Progenitor cell of endocrine pancreas (in vitro differentiated cells): Measurements from ENCODE around the gene CDRT15. TPM values are rescaled to one million over a fixed set of nuclear protein-coding genes. Genes with fewer than 3 reads are reported as not detected.

Experiments used
- DNase-seq: peaks from one replicate; pipeline ENCODE4 v3.0.0; 2021; ENCODE audit warnings: low spot score; ENCODE audit not compliant: unreplicated experiment
- H3K27ac Mint-ChIP-seq: 2 replicates; pipeline ENCODE4 v1.8.0; 2021; ENCODE audit warnings: mild to moderate bottlenecking, moderate library complexity, mixed read lengths
- H3K27me3 Mint-ChIP-seq: 2 replicates; pipeline ENCODE4 v1.8.0; 2021; ENCODE audit warnings: mixed read lengths
- H3K36me3 Mint-ChIP-seq: 2 replicates; pipeline ENCODE4 v1.8.0; 2022; ENCODE audit warnings: mixed read lengths; ENCODE audit not compliant: insufficient read depth
- H3K4me1 Mint-ChIP-seq: 2 replicates; pipeline ENCODE4 v1.8.0; 2021; ENCODE audit warnings: low read depth, mixed read lengths
- H3K4me3 Mint-ChIP-seq: 2 replicates; pipeline ENCODE4 v1.8.0; 2021; ENCODE audit warnings: low read depth, mild to moderate bottlenecking, moderate library complexity, mixed read lengths
- H3K9me3 Mint-ChIP-seq: 2 replicates; pipeline ENCODE4 v1.8.0; 2021; ENCODE audit warnings: low read depth, mixed read lengths
- CTCF ChIP-seq: fragments of 200-600 bp; sonication (generic); IDR thresholded peaks from one replicate; pipeline ENCODE4 v1.5.0; 2021; ENCODE audit warnings: antibody characterized with exemption, mild to moderate bottlenecking; ENCODE audit not compliant: unreplicated experiment
- total RNA-seq: library from RNA; stranded (reverse); gene quantifications from 2 replicates; pipeline ENCODE4 v1.2.1, GENCODE V29; 2021

CDRT15 gene
- total RNA-seq, 1 donor from 2014 or later: not detected

DNA sequence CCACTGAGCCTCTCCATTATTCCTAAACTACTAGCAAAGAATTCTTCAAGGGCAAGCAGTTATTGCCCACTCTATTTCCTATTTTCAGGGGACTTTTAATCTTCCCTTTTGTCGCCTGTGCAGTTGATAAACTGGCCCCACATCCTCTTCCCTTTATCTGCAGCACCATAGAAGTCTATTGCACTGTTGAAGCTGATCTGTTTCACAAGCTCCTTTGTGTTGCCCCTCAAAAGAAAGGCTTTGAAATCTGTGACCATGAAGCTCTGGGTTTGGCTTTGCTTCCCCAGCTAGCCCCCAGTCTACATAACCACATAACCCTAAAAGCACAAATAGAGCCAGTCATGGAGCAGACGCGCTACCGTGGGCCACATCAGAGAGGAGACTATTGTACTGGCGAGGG, 37.1 kb downstream of the CDRT15 start:
- H3K27ac Mint-ChIP-seq: peak overlapping the region; percentile 79
- no peaks in the 10 kb centered on the region for H3K36me3 Mint-ChIP-seq
- no peaks in the 10 kb centered on the region for H3K9me3 Mint-ChIP-seq
- no peak for DNase-seq
- H3K27me3 Mint-ChIP-seq: no peaks in the 10 kb centered on the region
- H3K4me1 Mint-ChIP-seq: peaks cover 60% of the 10 kb centered on the region
- no peak for TF ChIP-seq CTCF
- H3K4me3 Mint-ChIP-seq: no peak overlapping the region

DNA sequence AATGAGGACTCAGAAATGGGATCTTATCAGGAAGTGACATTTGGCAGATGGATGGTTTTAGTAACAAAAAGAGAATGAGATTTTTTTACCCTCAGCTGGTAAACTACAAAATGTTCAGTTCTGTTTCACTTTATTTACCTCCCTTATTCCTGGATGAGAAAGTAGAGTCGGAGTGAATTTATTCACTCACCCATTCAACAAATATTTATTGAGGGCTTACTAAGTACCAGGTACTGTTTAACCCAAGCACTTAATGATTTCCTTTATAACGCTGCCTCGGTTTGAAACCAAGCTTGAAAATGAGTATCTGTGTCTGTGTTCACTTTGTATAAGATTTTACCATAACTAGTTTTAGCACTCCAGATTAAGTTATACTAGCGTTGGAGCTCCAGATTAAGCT, 38.1 kb downstream of the CDRT15 start:
- peaks cover 59% of the 10 kb centered on the region for H3K4me1 Mint-ChIP-seq
- no peak for TF ChIP-seq CTCF
- peak overlapping the region; percentile 91 for H3K27ac Mint-ChIP-seq
- H3K36me3 Mint-ChIP-seq: no peaks in the 10 kb centered on the region
- no peaks in the 10 kb centered on the region for H3K27me3 Mint-ChIP-seq
- H3K4me3 Mint-ChIP-seq: no peak overlapping the region
- DNase-seq: no peak
- H3K9me3 Mint-ChIP-seq: no peaks in the 10 kb centered on the region

GRCh38 chr17:14198013-14198412, 38.6 kb downstream of the CDRT15 start:
- Mint-ChIP-seq H3K36me3 (no peaks in the 10 kb centered on the region), H3K27me3 (no peaks in the 10 kb centered on the region), H3K4me3 (peak overlapping the region; percentile 10), H3K9me3 (no peaks in the 10 kb centered on the region), H3K4me1 (peaks cover 56% of the 10 kb centered on the region), H3K27ac (peak overlapping the region; percentile 91)
- peak; percentile 44 for DNase-seq
- peak; percentile 24 for TF ChIP-seq CTCF

DNA sequence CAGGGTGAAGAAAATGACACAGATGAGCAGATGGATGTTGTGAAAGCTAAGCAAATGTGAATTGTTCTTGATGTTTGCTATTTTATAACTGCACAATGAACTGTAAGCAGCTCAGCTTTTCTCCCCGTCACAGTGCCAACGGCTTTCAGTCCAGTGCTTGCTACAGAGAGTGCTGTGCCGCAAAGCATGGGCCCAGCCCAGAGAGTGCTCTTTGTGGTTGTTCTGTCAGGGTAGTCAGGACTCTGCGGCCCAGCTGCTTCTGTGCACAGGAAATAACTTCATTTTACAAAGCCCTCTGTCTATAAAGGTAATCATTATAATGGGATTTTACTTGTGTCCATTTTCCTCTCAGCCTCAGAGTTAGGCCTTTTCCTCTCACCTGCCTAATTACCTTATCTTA, 39.1 kb downstream of the CDRT15 start:
- Mint-ChIP-seq H3K36me3 (no peaks in the 10 kb centered on the region), H3K9me3 (no peaks in the 10 kb centered on the region), H3K4me1 (peaks cover 53% of the 10 kb centered on the region), H3K27ac (peak overlapping the region; percentile 91), H3K27me3 (no peaks in the 10 kb centered on the region), H3K4me3 (peak overlapping the region; percentile 14)
- no peak for DNase-seq
- TF ChIP-seq CTCF: no peak

GRCh38 chr17:14197057-14197456, 39.6 kb downstream of the CDRT15 start:
- H3K27ac Mint-ChIP-seq: peak overlapping the region; percentile 91
- H3K4me3 Mint-ChIP-seq: peak overlapping the region; percentile 24
- H3K4me1 Mint-ChIP-seq: peaks cover 53% of the 10 kb centered on the region
- no peaks in the 10 kb centered on the region for H3K27me3 Mint-ChIP-seq
- H3K36me3 Mint-ChIP-seq: no peaks in the 10 kb centered on the region
- no peaks in the 10 kb centered on the region for H3K9me3 Mint-ChIP-seq
- DNase-seq: no peak
- no peak for TF ChIP-seq CTCF
